Neural progenitor cell (in vitro differentiated cells): Measurements from ENCODE around the gene TBATA.

Experiments used
- CTCF ChIP-seq: fragments of 200-600 bp; sonication (generic); IDR thresholded peaks from 2 replicates; pipeline ENCODE4 v1.5.1; 2017; ENCODE audit warnings: antibody characterized with exemption, mild to moderate bottlenecking
- EZH2phosphoT487 ChIP-seq: fragments of 200-600 bp; sonication (generic); IDR thresholded peaks from 2 replicates; pipeline ENCODE4 v1.6.1; 2017; ENCODE audit warnings: antibody characterized with exemption

- TF ChIP-seq CTCF, result no peak
- TF ChIP-seq EZH2phosphoT487, result no peak
Measured at GRCh38 chr10:70751356-70751755, 33.8 kb downstream of the TBATA start.
